NCI-H2196 treated with DMSO at 0.1 percent for 48 hours (cell line): ENCODE results near the gene IPO13.

Source experiments
- DNase-seq: peaks from one replicate; lab custom pipeline; 2025; ENCODE audit not compliant: unreplicated experiment; lab: John Stamatoyannopoulos, UW

IPO13 gene

GRCh38 chr1:44002165-44002564 is 55.4 kb downstream of the IPO13 start:
- DNase-seq = no peak

GRCh38 chr1:44002606-44003157 is 55.9 kb downstream of the IPO13 start:
- DNase-seq = no peak

GRCh38 chr1:44008259-44008658 is 61.5 kb downstream of the IPO13 start:
- DNase-seq = no peak

- no peak for DNase-seq
Measured at GRCh38 chr1:44010935-44011471, 64.3 kb downstream of the IPO13 start.

- DNase-seq = no peak
Measured at GRCh38 chr1:44012404-44012803, 65.7 kb downstream of the IPO13 start.

- DNase-seq = no peak
Measured at GRCh38 chr1:44012941-44013609, 66.3 kb downstream of the IPO13 start.

GRCh38 chr1:44013949-44014348 is 67.2 kb downstream of the IPO13 start:
- no peak for DNase-seq

GRCh38 chr1:44014365-44015104 is 67.8 kb downstream of the IPO13 start:
- no peak for DNase-seq

- DNase-seq = no peak
Measured at GRCh38 chr1:44015206-44015605, 68.5 kb downstream of the IPO13 start.

- DNase-seq = no peak
Measured at GRCh38 chr1:44016041-44016889, 69.5 kb downstream of the IPO13 start.

GRCh38 chr1:44016890-44017400 is 70.2 kb downstream of the IPO13 start:
- DNase-seq = no peak
